K562 (cell line): ENCODE data around the gene SLC2A9. TPM values are rescaled to one million over a fixed set of nuclear protein-coding genes. Genes with fewer than 3 reads are reported as not detected.

Experiments used
- ATF3 ChIP-seq, 2 experiments: fragments of 450-650 bp in 1 of 2; sonication (generic) in 1 of 2; formaldehyde crosslinking in 1 of 2; IDR thresholded peaks in 1 of 2; conservative IDR thresholded peaks in 1 of 2; 2 replicates each; pipeline versions ENCODE4 v1.6.1 to v1.8.1; 2016 to 2023; ENCODE audit warnings: mild to moderate bottlenecking in 2 of 2, moderate library complexity in 2 of 2, inconsistent platforms in 1 of 2, missing genetic modification reagents in 1 of 2
- CTCF ChIP-seq, 3 experiments: IDR thresholded peaks in 2 of 3; conservative IDR thresholded peaks in 1 of 3; 2 replicates each; pipeline ENCODE4 v1.5.1; 2011 to 2012; ENCODE audit warnings: low read length in 3 of 3, mild to moderate bottlenecking in 3 of 3, control low read depth in 2 of 3, improper control_type of control experiment in 1 of 3, inconsistent platforms in 1 of 3, low read depth in 1 of 3, mixed read lengths in 1 of 3, moderate library complexity in 1 of 3; ENCODE audit not compliant: insufficient read depth in 2 of 3
- FOSL1 ChIP-seq: fragments of 200-800 bp; sonication (Bioruptor generic); conservative IDR thresholded peaks from 2 replicates; pipeline ENCODE4 v1.6.1; 2016; ENCODE audit warnings: missing genetic modification characterization, missing compliant biosample characterization
- FOXA3 ChIP-seq, 2 experiments: fragments of 450-650 bp in 1 of 2; sonication (generic) in 1 of 2; formaldehyde crosslinking; IDR thresholded peaks in 1 of 2; conservative IDR thresholded peaks in 1 of 2; 2 replicates each; pipeline versions ENCODE4 v1.4.0 to v1.8.0; 2020 to 2022; ENCODE audit warnings: mild to moderate bottlenecking in 2 of 2, missing genetic modification reagents in 1 of 2
- HEY1 ChIP-seq: fragments of 250-450 bp; sonication (Bioruptor Pico); IDR thresholded peaks from 2 replicates; pipeline ENCODE4 v1.5.0; 2020; ENCODE audit warnings: mild to moderate bottlenecking, moderate library complexity, borderline replicate concordance
- MAFG ChIP-seq: fragments of 450-650 bp; conservative IDR thresholded peaks from 2 replicates; pipeline ENCODE4 v1.6.1; 2016; ENCODE audit warnings: missing genetic modification characterization, missing compliant biosample characterization
- NFE2 ChIP-seq: IDR thresholded peaks from 2 replicates; pipeline ENCODE4 v1.6.1; 2014; ENCODE audit warnings: antibody characterized with exemption, low read depth
- PBX2 ChIP-seq, 2 experiments: IDR thresholded peaks in 1 of 2; conservative IDR thresholded peaks in 1 of 2; 2 replicates each; pipeline ENCODE4 v1.6.1; 2016; ENCODE audit warnings: low read depth in 2 of 2, mild to moderate bottlenecking in 1 of 2, missing compliant biosample characterization in 1 of 2, missing genetic modification characterization in 1 of 2, moderate library complexity in 1 of 2
- RAD21 ChIP-seq, 2 experiments: fragments of 250-450 bp in 1 of 2; fragments of 450-650 bp in 1 of 2; sonication (Bioruptor Pico) in 1 of 2; formaldehyde crosslinking in 1 of 2; IDR thresholded peaks in 1 of 2; conservative IDR thresholded peaks in 1 of 2; 2 replicates each; pipeline versions ENCODE4 v1.4.0 to v1.8.0; 2020 to 2022; ENCODE audit warnings: mild to moderate bottlenecking in 2 of 2, moderate library complexity in 1 of 2
- SMARCC2 ChIP-seq: fragments of 450-650 bp; IDR thresholded peaks from 2 replicates; pipeline ENCODE4 v1.6.1; 2017; ENCODE audit warnings: antibody characterized with exemption, moderate library complexity, mild to moderate bottlenecking, low read depth
- SRSF9 ChIP-seq: fragments of 200-400 bp; formaldehyde crosslinking; IDR thresholded peaks from 2 replicates; pipeline ENCODE4 v1.6.1; 2017; ENCODE audit warnings: low read depth, low read length, borderline replicate concordance
- ZBTB33 ChIP-seq: sonication (generic); formaldehyde crosslinking; IDR thresholded peaks from 2 replicates; pipeline ENCODE4 v1.8.1; 2023; ENCODE audit warnings: mild to moderate bottlenecking, missing genetic modification reagents
- polyA plus RNA-seq, 8 experiments: library from polyadenylated mRNA; depleted of rRNA in 4 of 8; stranded (reverse) in 5 of 8; unstranded in 3 of 8; fragments of >200 nt; fragmentation: Nextera tagmentation in 2 of 8; fragmentation: Illumina TruSeq in 1 of 8; extraction: Ambion mirVana in 2 of 8; extraction: Trizol in 1 of 8; gene quantifications; 2 replicates each; pipeline versions ENCODE4 v1.2.1 to v1.2.3, GENCODE V29; 2011 to 2014; ENCODE audit warnings: inconsistent platforms in 1 of 8, missing spikeins in 1 of 8
- total RNA-seq, 7 experiments: library from RNA; depleted of rRNA in 6 of 7; stranded (reverse); fragments of >200 nt in 6 of 7; fragmentation: Illumina TruSeq in 2 of 7; extraction: Trizol in 2 of 7; gene quantifications; 2 replicates each; pipeline versions ENCODE4 v1.2.1 to v1.2.3, GENCODE V29; 2011 to 2021; ENCODE audit warnings: low replicate concordance in 1 of 7

SLC2A9 gene
- total and polyA plus RNA-seq, 9 of the 15 experiments (the other 6 are each of a cell fraction or from before 2014, with no cell fraction given), result 0.15 to 1.9 (median 0.76) TPM

- TF ChIP-seq CTCF (IDR thresholded peaks at IDR 0.05 in 2 of 3, conservative IDR thresholded peaks at IDR 0.05 in 1 of 3; ENCODE audit: insufficient read depth in 2 of 3, low read depth in 1 of 3, low read length in 3 of 3) (peak; percentile 62 to 76 (median 74)), ATF3 (IDR thresholded peaks at IDR 0.05) (peak; percentile 63), ATF3 (CRISPR knock-in tag; conservative IDR thresholded peaks at IDR 0.05) (no peak), PBX2 (CRISPR knock-in tag; IDR thresholded peaks at IDR 0.05; ENCODE audit: low read depth) (no peak), PBX2 (tag; conservative IDR thresholded peaks at IDR 0.05; ENCODE audit: low read depth) (no peak), SMARCC2 (no peak), FOXA3 (CRISPR knock-in tag; conservative IDR thresholded peaks at IDR 0.05 in 1 of 2, IDR thresholded peaks at IDR 0.05 in 1 of 2) (no peak), FOSL1 (tag) (peak; percentile 63), ZBTB33 (CRISPR knock-in tag) (0 out of 2 replicates have a peak, but pooled peaks have one; percentile 47), NFE2 (0 out of 2 replicates have a peak, but pooled peaks have one; percentile 12), RAD21 (CRISPR knock-in tag; conservative IDR thresholded peaks at IDR 0.05 in 1 of 2, IDR thresholded peaks at IDR 0.05 in 1 of 2) (peak; percentile 61 to 80), SRSF9 (no peak), MAFG (tag) (peak; percentile 51), HEY1 (CRISPR knock-in tag) (no peak)
Measured at GRCh38 chr4:10063544-10064300, 42.4 kb upstream of the SLC2A9 start (continued).
